Measurements from ENCODE around the gene SLC27A4. TPM values are rescaled to one million over a fixed set of nuclear protein-coding genes. Genes with fewer than 3 reads are reported as not detected.
A peak's percentile ranks its signal among the peaks of the same experiment; 100 is the strongest.

Gene SLC27A4
- total and polyA plus RNA-seq, 9 donors, result 4.8 to 22.4 (median 10.8) TPM

- Histone ChIP-seq H3K4me3 (peak within 1 kb of the TSS; percentile 66), H3K9me3 (no peaks in the 10 kb centered on the region), H3K27ac (peak within 1 kb of the TSS; percentile 35 to 75), H3K27me3 (no peaks in the 10 kb centered on the region), H3K36me3 (no peaks in the 10 kb centered on the region), H3K4me1 (ENCODE audit: insufficient read depth) (peaks cover 1% of the 10 kb centered on the region)
- peak; percentile 90 to 96 (median 94) for DNase-seq
- 0 to 1% (median 0%) methylated on average over 42 to 55 of the region's 55 CpGs for WGBS, 3 donors
- no peak for TF ChIP-seq EP300 (IDR thresholded peaks at IDR 0.05)
- TF ChIP-seq POLR2A (IDR thresholded peaks at IDR 0.05), result peak; percentile 95
- no peak for TF ChIP-seq CTCF (IDR thresholded peaks at IDR 0.05)
- intact Hi-C loops (cut with DNase I), result no loop called here
Observed at GRCh38 chr9:128370752-128371629, 30.7 kb downstream of the SLC27A4 start, which contains the start of gene URM1. TSS of gene URM1 (plus strand) at chr9:128371374. CDS start at chr9:128371381, 7 bp downstream.

- H3K4me3 ChIP-seq, result peak overlapping the region; percentile 66
- H3K36me3 ChIP-seq, result no peaks in the 10 kb centered on the region
- 1% methylated on average over 10 of the region's 10 CpGs for WGBS, 3 donors
- intact Hi-C loops (cut with DNase I), result no loop called here
- H3K4me1 ChIP-seq (ENCODE audit: insufficient read depth), result peaks cover 1% of the 10 kb centered on the region
- no peaks in the 10 kb centered on the region for H3K9me3 ChIP-seq
- peak overlapping the region in 1 of 2 donors; percentile 75 for H3K27ac ChIP-seq
- H3K27me3 ChIP-seq, result no peaks in the 10 kb centered on the region
- DNase-seq, result no peak
- TF ChIP-seq CTCF (IDR thresholded peaks at IDR 0.05), result no peak
- no peak for TF ChIP-seq EP300 (IDR thresholded peaks at IDR 0.05)
- no peak for TF ChIP-seq POLR2A (IDR thresholded peaks at IDR 0.05)
Observed at GRCh38 chr9:128371630-128372117, 31.3 kb downstream of the SLC27A4 start.

GRCh38 chr9:128372188-128372641, 31.9 kb downstream of the SLC27A4 start:
- no peaks in the 10 kb centered on the region for H3K27me3 ChIP-seq
- H3K4me1 ChIP-seq (ENCODE audit: insufficient read depth), result peaks cover 1% of the 10 kb centered on the region
- H3K36me3 ChIP-seq, result no peaks in the 10 kb centered on the region
- peak overlapping the region; percentile 66 for H3K4me3 ChIP-seq
- no peaks in the 10 kb centered on the region for H3K9me3 ChIP-seq
- no peak overlapping the region for H3K27ac ChIP-seq
- intact Hi-C loops (cut with DNase I), result no loop called here
- TF ChIP-seq EP300 (IDR thresholded peaks at IDR 0.05) (no peak), POLR2A (IDR thresholded peaks at IDR 0.05) (no peak), CTCF (IDR thresholded peaks at IDR 0.05) (no peak)
- no peak for DNase-seq
- 37 to 50% (median 44%) methylated on average over 4 of the region's 4 CpGs for WGBS, 3 donors

- TF ChIP-seq POLR2A (IDR thresholded peaks at IDR 0.05) (no peak), CTCF (IDR thresholded peaks at IDR 0.05) (no peak), EP300 (IDR thresholded peaks at IDR 0.05) (no peak)
- no peak for DNase-seq
- Histone ChIP-seq H3K27ac (no peak overlapping the region), H3K27me3 (no peaks in the 10 kb centered on the region), H3K36me3 (no peaks in the 10 kb centered on the region), H3K4me3 (no peak overlapping the region), H3K4me1 (ENCODE audit: insufficient read depth) (peaks cover 1% of the 10 kb centered on the region), H3K9me3 (no peaks in the 10 kb centered on the region)
- 80 to 90% (median 89%) methylated on average over 1 of the region's 1 CpG for WGBS, 3 donors
- intact Hi-C loops (cut with DNase I), result no loop called here
Observed at GRCh38 chr9:128372784-128373183, 32.5 kb downstream of the SLC27A4 start.

Data from ovary (tissue), 9 donors.